NCI-H1436 treated with DMSO at 0.1 percent for 48 hours (cell line): Measurements from ENCODE around the gene SLC9A5.

Experiments
- DNase-seq: peaks from one replicate; lab custom pipeline; 2025; lab: John Stamatoyannopoulos, UW

Gene SLC9A5

GRCh38 chr16:67216612-67217490 lies 31.9 kb upstream of the SLC9A5 start:
- DNase-seq = no peak

- DNase-seq = no peak
Measured at GRCh38 chr16:67223992-67224391, 24.8 kb upstream of the SLC9A5 start.

DNA sequence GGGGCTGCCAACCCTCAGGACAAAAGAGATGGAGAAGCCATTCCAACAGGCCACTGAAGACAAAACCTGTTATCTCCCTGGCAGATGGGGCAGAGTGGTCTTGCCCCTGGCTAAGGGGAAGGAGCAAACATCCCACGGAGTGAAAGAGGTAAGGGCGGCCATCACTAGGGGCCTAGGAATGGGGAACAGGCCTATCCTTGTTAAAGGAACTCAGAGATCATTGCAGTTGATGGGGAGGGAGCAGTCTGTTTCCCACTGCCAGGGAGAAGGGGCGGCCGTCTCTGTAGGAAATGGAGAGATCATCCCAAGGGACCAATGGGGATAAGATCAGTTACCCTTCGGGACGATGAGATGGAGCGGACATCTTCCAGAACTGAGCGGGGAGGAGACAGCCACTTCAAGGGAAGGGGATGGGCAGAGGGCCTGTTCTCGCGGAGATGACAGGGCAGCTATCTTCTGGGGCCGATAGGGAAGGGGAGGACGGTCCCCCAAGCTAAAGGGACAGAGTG lies 22.4 kb upstream of the SLC9A5 start:
- no peak for DNase-seq

DNA sequence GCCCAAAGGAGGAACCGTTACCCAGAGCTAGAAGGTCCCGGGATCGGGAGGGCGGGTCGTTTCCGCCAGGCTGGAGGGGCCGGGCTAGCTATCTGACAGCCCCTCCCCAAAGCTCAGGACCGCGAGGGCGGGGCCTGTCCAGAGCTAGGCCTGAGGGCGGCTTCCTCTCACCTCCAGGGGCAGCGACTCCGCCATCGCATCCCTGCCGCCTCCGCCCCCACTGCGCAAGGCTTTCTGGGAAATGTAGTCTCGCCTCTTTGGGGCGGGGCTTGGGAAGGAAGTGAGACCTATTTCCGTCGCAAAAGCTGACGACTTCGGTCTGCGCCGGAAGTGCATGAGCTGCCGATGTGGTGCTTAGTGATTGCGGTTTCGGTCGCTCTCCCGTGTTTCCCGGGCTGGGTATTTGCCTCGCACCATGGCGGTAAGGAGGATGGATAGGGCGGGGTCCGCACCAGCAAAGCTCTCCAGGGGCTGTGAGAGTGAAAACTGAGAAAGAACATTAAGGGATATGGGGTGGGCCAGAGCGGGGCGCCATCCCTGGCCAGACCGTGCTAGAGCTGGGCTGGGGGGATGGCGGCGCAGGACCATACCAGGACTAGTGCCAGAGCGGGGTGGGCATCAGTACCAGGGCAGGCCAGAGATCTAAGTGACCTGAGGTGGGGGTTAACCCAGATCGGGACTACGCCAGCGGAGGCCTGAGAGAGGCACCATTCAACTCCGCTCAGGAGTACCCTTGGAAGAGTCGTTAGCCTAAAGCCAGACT lies 21.8 kb upstream of the SLC9A5 start, which contains the start of gene TMEM208:
TMEM208 (plus strand) TSS at position 327 of the 763 bp plus-strand sequence; CDS start at position 416, 89 bp downstream.
- peak; percentile 83 for DNase-seq

DNA sequence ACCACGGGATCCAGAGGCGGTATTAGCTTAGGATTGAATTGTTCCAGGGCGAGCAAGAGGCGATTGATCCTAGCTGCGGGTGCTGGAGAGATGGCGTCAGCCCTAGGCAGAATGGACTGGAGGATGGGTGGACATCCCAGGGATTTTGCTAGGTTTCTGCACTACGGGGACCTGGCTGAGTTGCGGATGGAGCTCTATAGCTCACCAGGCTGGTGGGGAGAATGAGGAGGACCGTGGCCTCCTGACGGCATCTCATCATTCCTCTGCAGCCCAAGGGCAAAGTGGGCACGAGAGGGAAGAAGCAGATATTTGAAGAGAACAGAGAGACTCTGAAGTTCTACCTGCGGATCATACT lies 21.2 kb upstream of the SLC9A5 start:
- DNase-seq = no peak

- DNase-seq = no peak
Measured at GRCh38 chr16:67228034-67228785, 20.6 kb upstream of the SLC9A5 start.

GRCh38 chr16:67228905-67229304 lies 19.9 kb upstream of the SLC9A5 start:
- no peak for DNase-seq

GRCh38 chr16:67229906-67230808 lies 18.6 kb upstream of the SLC9A5 start:
- no peak for DNase-seq

DNA sequence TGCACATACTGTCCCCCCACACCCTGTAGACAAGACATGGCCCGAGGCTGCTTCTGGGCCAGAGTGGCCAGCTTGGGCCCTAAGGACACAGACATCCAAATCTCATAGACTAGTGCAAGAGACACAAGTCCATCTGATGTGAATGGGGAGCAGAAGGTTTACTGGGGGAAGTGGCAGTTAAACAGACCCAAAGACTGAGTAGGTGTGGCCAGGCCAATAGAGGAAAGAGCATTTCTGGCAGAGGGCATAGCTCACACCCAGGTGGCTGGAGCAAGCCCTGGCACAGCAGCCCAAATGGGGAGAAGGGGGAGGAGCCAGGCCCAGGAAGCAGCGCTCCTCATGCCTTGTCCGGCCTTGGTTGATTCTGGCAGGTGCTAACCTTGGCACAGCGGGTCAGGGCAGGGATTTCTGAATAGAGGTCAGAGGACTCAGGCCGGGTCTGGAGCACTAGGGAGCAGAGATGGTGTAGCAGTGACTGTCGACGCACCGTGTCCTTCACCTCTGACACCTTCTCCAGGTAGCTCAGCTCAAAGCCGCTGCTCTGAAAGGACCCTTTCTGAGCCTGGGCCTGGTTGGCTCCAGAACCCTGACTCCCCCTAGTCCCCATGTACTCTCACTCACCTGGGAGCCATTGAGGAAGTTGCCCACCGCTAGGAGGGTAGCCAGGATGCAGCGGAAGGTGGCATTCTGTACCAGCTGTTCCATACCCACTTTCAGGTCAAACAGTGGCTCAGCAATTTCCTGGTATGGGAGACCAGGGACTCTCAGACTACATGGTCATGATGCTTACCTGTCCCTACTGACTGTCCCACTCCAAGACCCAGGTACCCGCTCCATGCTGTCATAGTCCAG lies 17.7 kb upstream of the SLC9A5 start:
- no peak for DNase-seq

- DNase-seq = no peak
Measured at GRCh38 chr16:67233596-67233995, 15.2 kb upstream of the SLC9A5 start.

DNA sequence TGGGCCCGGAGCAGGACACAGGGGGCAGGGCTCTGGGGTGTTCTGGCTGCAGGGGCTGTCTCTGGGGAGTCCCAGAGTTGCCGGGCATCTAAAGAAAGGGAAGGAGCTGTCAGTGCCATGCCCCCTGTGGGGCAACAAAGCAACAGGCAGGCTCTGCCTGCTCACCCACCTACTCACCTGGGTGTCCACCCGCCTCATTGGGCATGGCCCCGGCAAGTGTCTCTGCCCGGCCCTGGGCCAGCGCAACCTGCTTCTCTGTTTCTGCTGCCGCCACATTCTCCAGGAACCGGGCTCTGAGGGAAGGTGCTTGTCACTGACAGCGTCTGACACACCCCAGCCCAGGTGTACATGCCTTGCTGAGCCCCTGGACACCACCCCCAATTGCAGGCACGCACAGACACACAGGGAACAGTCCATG lies 14.6 kb upstream of the SLC9A5 start:
- DNase-seq = no peak

DNA sequence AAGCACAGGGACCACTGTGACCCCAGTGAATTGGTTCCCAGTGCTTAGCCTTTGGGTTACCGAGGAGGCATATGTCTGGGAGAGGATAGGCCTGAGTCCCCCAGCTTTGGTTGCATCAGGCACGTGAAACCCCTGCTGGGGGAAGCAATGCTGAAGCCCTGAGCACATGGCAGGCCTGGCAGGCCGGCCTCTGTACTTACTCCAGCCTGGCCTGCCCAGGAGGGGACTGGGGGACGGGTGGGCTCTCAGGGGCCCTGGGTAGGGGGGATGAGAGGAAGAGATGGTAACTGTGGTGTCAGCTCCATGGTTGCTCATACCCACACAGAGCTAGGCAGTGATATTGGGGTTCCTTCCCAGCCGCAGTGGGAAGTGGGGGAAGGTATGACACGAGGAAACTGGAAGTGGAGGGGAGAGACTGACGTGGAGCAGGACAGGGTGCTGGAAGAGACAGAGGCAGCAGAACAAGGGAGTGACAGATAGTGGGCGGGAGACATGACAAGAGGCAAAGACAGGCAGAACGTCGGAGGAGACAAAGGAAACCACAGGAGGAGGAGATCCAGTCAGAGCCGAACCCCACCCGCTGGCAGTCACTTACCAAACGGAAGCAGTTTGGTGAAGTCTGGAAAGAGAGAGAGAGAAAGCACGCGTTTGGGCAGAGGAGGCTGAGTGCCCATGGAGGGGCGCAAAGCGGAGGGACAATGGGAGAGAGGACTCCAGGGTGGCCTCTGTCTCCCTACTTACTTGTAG lies 12.8 kb upstream of the SLC9A5 start:
- no peak for DNase-seq

DNA sequence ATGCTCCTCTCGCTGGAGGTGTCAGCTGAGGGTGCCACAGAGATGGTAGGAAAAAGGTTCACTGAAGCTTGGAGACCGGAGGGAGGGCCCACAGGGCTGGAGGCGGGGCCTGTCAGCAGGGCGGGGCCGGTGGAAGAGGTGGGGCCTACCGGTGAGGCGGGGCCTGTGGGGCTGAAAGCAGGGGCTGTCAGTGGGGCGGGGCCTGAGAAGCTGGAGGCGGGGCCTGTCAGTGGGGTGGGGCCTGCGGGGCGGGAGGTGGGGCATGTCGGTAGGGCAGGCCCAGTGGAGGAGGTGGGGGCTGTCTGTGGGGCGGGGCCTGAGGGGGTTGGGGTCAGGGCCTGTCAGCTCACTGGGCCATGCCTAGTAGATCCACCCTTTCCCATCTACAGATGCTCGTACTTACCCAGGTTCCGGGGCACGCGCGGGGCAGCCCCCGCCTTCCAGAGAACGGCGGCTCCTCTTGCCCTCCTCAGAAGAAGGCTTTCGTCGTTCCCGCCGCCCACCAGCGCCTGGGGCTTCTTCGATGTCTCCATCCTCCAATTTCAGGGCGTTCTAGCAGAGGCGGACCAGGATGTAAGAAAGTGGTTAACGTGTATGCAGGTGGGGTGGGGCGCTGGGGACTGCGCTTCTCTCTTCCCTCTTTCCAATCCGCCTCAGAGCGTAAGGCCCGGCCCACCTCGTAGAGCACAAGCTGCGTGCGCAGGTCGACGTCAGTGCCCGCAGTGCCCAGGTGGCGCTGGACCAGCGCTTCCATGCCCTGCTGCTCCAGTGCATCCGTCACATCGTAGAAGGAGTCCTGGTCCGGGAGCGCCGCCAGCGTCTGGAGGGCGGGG lies 12.0 kb upstream of the SLC9A5 start:
- no peak for DNase-seq

- DNase-seq = no peak
Measured at GRCh38 chr16:67237396-67238277, 11.1 kb upstream of the SLC9A5 start.

- no peak for DNase-seq
Measured at GRCh38 chr16:67238278-67238575, 10.6 kb upstream of the SLC9A5 start.

DNA sequence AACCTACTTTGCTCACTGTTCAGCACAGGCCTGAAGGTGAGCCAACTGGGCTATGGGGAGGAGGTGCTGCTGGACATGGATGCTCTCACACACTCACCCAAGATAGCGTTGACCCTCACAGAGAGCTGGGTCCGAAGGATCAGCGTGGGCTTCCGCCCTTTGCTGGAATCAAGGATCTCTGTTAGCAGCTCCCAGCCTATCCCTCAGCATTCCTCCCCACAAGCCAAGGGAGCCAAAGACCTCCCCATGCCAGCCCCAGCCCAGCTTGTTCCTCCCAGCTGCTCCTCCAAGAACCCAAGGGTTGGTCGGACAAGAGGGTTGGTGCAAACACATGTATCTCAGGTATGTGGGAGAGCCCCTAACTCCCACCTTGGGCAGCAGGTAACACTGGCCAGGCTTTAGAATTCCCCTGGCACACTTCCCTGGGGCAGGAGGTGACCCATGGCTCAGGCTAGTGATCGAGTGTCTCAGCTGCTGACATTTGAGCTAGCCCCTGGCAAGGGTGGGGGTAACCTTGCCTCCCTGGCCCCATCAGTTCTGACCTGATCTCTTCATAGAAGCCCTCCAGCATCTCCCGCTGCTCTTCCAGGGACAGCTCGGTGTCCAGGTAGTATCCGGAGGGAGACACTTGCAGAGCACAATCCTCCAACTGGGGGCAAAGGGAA lies 9.8 kb upstream of the SLC9A5 start:
- no peak for DNase-seq

- DNase-seq = no peak
Measured at GRCh38 chr16:67240506-67240905, 8.3 kb upstream of the SLC9A5 start.
